Liver (tissue), 9 donors: ENCODE results near the gene BPTF. TPM values are rescaled to one million over a fixed set of nuclear protein-coding genes. Genes with fewer than 3 reads are reported as not detected.
A peak's percentile ranks its signal among the peaks of the same experiment; 100 is the strongest.
"Not testable (repeated sequence)": the region's sequence is repeated elsewhere in the genome, so short reads cannot be mapped to it uniquely, and the experiment has no call there.

ENCODE experiments used
- DNase-seq: peaks from one replicate; pipeline ENCODE4 v3.0.0-alpha.2; 2017; ENCODE audit warnings: low spot score
- H3K27ac ChIP-seq, 2 donors: one replicate each; pipeline ENCODE4 v1.7.0; 2013; ENCODE audit warnings: inconsistent platforms in 2 of 2, low read length in 2 of 2, control low read depth in 1 of 2, low read depth in 1 of 2, mild to moderate bottlenecking in 1 of 2
- H3K27me3 ChIP-seq, 4 donors: one replicate each; pipeline versions ENCODE4 v1.6.1 to v1.7.0; 2013; ENCODE audit warnings: low read length in 3 of 4, inconsistent platforms in 1 of 4, mild to moderate bottlenecking in 1 of 4, moderate library complexity in 1 of 4; ENCODE audit not compliant: control insufficient read depth in 4 of 4, insufficient read depth in 4 of 4
- H3K36me3 ChIP-seq, 4 donors: one replicate each; pipeline versions ENCODE4 v1.6.1 to v1.7.0; 2013; ENCODE audit warnings: low read length in 3 of 4, mild to moderate bottlenecking in 3 of 4, low read depth in 1 of 4, moderate library complexity in 1 of 4; ENCODE audit not compliant: control insufficient read depth in 4 of 4, insufficient read depth in 3 of 4
- H3K4me1 ChIP-seq, 4 donors: one replicate each; pipeline versions ENCODE4 v1.6.1 to v1.7.0; 2013; ENCODE audit warnings: low read length in 3 of 4, mild to moderate bottlenecking in 3 of 4, moderate library complexity in 1 of 4; ENCODE audit not compliant: control insufficient read depth in 4 of 4, insufficient read depth in 4 of 4
- H3K4me3 ChIP-seq, 3 donors: one replicate each; pipeline versions ENCODE4 v1.6.1 to v1.7.0; 2013; ENCODE audit warnings: low read length in 3 of 3, control low read depth in 1 of 3, low read depth in 1 of 3, mild to moderate bottlenecking in 1 of 3
- H3K9ac ChIP-seq, 2 donors: one replicate each; pipeline ENCODE4 v1.7.0; 2013; ENCODE audit warnings: low read length in 2 of 2, mild to moderate bottlenecking in 2 of 2, moderate library complexity in 2 of 2, control low read depth in 1 of 2, low read depth in 1 of 2
- H3K9me3 ChIP-seq, 4 donors: one replicate each; pipeline versions ENCODE4 v1.6.1 to v1.7.0; 2013; ENCODE audit warnings: low read length in 3 of 4; ENCODE audit not compliant: control insufficient read depth in 4 of 4
- EGR1 ChIP-seq, 2 donors: IDR thresholded peaks; 2 replicates each; pipeline ENCODE4 v1.6.1; 2016 to 2018; ENCODE audit warnings: antibody characterized with exemption in 2 of 2, low read depth in 2 of 2
- FOXA1 ChIP-seq: IDR thresholded peaks from 2 replicates; pipeline ENCODE4 v1.6.1; 2016; ENCODE audit warnings: antibody characterized with exemption
- FOXA2 ChIP-seq: IDR thresholded peaks from 2 replicates; pipeline ENCODE4 v1.6.1; 2016; ENCODE audit warnings: antibody characterized with exemption
- GABPA ChIP-seq, 2 donors: IDR thresholded peaks in 1 of 2; conservative IDR thresholded peaks in 1 of 2; 2 replicates each; pipeline ENCODE4 v1.6.1; 2016; ENCODE audit warnings: antibody characterized with exemption in 2 of 2, mild to moderate bottlenecking in 1 of 2, moderate library complexity in 1 of 2
- HNF4A ChIP-seq, 2 donors: conservative IDR thresholded peaks; 2 replicates each; pipeline ENCODE4 v1.6.1; 2016; ENCODE audit warnings: antibody characterized with exemption in 2 of 2, mild to moderate bottlenecking in 2 of 2
- HNF4G ChIP-seq: IDR thresholded peaks from 2 replicates; pipeline ENCODE4 v1.6.1; 2016; ENCODE audit warnings: antibody characterized with exemption
- JUND ChIP-seq, 2 donors: IDR thresholded peaks; 2 replicates each; pipeline ENCODE4 v1.6.1; 2016; ENCODE audit warnings: antibody characterized with exemption in 2 of 2
- NR2F2 ChIP-seq: IDR thresholded peaks from 2 replicates; pipeline ENCODE4 v1.6.1; 2016; ENCODE audit warnings: antibody characterized with exemption
- RAD21 ChIP-seq, 2 donors: IDR thresholded peaks; 2 replicates each; pipeline ENCODE4 v1.6.1; 2016; ENCODE audit warnings: antibody characterized with exemption in 2 of 2, mild to moderate bottlenecking in 2 of 2
- RXRA ChIP-seq, 2 donors: IDR thresholded peaks; 2 replicates each; pipeline ENCODE4 v1.6.1; 2017 to 2018; ENCODE audit warnings: antibody characterized with exemption in 2 of 2, mild to moderate bottlenecking in 1 of 2
- SP1 ChIP-seq: IDR thresholded peaks from 2 replicates; pipeline ENCODE4 v1.6.1; 2018; ENCODE audit warnings: antibody characterized with exemption, mild to moderate bottlenecking
- TAF1 ChIP-seq: conservative IDR thresholded peaks from 2 replicates; pipeline ENCODE4 v1.6.1; 2016; ENCODE audit warnings: antibody characterized with exemption, mild to moderate bottlenecking
- YY1 ChIP-seq: IDR thresholded peaks from 2 replicates; pipeline ENCODE4 v1.6.1; 2016; ENCODE audit warnings: antibody characterized with exemption, mild to moderate bottlenecking
- WGBS: extraction: QIAGEN DNeasy Blood & Tissue Kit; methylation state at CpG from one replicate; pipeline ENCODE4 v1.1.7; 2013; 5-methylcytosine and 5-hydroxymethylcytosine counted together
- polyA plus RNA-seq, 2 donors: library from polyadenylated mRNA; stranded (reverse) in 1 of 2; unstranded in 1 of 2; fragments of 200-250 nt in 1 of 2; fragments of >200 nt in 1 of 2; fragmentation: Nextera tagmentation in 1 of 2; extraction: Ambion mirVana in 1 of 2; gene quantifications; one replicate each; pipeline versions ENCODE4 v1.2.1 to v1.2.3, GENCODE V29; 2013 to 2015
- total RNA-seq, 2 donors: library from RNA; depleted of rRNA; stranded (reverse); fragments of >200 nt; gene quantifications; one replicate each; pipeline ENCODE4 v1.2.3, GENCODE V29; 2014
- TF ChIP-seq, protein P1 (sequence below): IDR thresholded peaks from 2 replicates; pipeline ENCODE4 v1.6.1; 2016; ENCODE audit warnings: antibody characterized with exemption
- TF ChIP-seq, protein P2 (sequence below): IDR thresholded peaks from 2 replicates; pipeline ENCODE4 v1.6.1; 2016; ENCODE audit warnings: antibody characterized with exemption, mild to moderate bottlenecking
- TF ChIP-seq, protein P3 (sequence below): fragments of 150-350 bp; IDR thresholded peaks from 2 replicates; pipeline ENCODE4 v1.5.1; 2017; ENCODE audit warnings: improper control_type of control experiment, low read depth, low read length; ENCODE audit not compliant: missing input control
- TF ChIP-seq, protein P4 (sequence below): IDR thresholded peaks from 2 replicates; pipeline ENCODE4 v1.6.1; 2016; ENCODE audit warnings: antibody characterized with exemption
- TF ChIP-seq, protein P5 (sequence below): IDR thresholded peaks from 2 replicates; pipeline ENCODE4 v1.6.1; 2016; ENCODE audit warnings: antibody characterized with exemption
- donor health status: healthy.
- donor health status: healthy.
- donor health status: healthy.
- donor health status: healthy.
- donor health status: healthy.

BPTF gene
- total and polyA plus RNA-seq, 4 donors = 8.1 to 51.7 (median 29.5) TPM

DNA sequence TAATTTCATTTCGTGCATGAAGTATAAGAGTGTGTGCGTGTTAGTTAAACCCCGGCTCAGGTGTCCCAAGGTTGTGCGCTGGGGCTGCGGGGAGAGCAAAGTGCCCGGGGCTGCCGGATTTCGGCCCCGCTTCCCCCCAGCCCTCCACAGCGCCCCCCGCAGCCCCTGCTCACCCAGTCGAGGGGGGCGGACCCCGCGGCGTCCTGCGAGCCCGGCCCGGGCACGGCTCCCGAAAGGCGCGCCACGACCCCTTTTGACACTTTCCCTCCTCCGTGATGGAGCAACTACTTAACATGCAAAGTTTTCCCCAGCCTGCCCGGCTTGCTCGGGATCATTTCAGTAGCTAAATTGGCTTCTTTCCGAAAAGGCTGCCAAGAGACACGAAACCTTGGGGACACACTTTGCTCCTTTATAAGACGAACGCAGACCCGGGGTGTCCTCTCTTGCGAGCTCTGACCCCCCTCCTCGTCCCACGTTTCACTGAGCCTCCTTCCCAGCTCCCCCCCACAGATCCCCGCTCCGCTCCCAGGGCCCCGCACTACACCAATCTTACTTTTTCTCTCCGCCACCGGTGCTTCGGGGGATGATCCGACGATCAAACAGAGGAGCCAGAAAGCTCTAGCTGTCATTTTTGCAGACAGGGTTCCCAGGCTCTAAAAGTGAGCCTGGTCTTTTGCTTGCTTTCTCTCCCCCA, 170.4 kb downstream of the BPTF start:
- H3K4me1 ChIP-seq = peaks cover 4 to 28% (median 18%) of the 10 kb centered on the region in 4 donors
- no peaks in the 10 kb centered on the region for H3K27me3 ChIP-seq
- H3K9ac ChIP-seq = peak overlapping the region in 1 of 2 donors; percentile 56
- no peaks in the 10 kb centered on the region for H3K9me3 ChIP-seq
- peak overlapping the region; percentile 61 to 68 (median 66) for H3K4me3 ChIP-seq
- no peaks in the 10 kb centered on the region for H3K36me3 ChIP-seq
- TF ChIP-seq EGR1 (IDR thresholded peaks at IDR 0.05; ENCODE audit: low read depth in 2 of 2) (no peak), SP1 (no peak), FOXA2 (no peak), TAF1 (no peak), FOXA1 (no peak), HNF4A (conservative IDR thresholded peaks at IDR 0.05) (no peak), YY1 (no peak), NR2F2 (no peak), GABPA (IDR thresholded peaks at IDR 0.05 in 1 of 2, conservative IDR thresholded peaks at IDR 0.05 in 1 of 2) (no peak), HNF4G (no peak), RAD21 (IDR thresholded peaks at IDR 0.05) (no peak), JUND (IDR thresholded peaks at IDR 0.05) (no peak), RXRA (IDR thresholded peaks at IDR 0.05) (no peak)
- TF ChIP-seq, protein P1, sequence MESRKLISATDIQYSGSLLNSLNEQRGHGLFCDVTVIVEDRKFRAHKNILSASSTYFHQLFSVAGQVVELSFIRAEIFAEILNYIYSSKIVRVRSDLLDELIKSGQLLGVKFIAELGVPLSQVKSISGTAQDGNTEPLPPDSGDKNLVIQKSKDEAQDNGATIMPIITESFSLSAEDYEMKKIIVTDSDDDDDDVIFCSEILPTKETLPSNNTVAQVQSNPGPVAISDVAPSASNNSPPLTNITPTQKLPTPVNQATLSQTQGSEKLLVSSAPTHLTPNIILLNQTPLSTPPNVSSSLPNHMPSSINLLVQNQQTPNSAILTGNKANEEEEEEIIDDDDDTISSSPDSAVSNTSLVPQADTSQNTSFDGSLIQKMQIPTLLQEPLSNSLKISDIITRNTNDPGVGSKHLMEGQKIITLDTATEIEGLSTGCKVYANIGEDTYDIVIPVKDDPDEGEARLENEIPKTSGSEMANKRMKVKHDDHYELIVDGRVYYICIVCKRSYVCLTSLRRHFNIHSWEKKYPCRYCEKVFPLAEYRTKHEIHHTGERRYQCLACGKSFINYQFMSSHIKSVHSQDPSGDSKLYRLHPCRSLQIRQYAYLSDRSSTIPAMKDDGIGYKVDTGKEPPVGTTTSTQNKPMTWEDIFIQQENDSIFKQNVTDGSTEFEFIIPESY = no peak
- TF ChIP-seq, protein P2, sequence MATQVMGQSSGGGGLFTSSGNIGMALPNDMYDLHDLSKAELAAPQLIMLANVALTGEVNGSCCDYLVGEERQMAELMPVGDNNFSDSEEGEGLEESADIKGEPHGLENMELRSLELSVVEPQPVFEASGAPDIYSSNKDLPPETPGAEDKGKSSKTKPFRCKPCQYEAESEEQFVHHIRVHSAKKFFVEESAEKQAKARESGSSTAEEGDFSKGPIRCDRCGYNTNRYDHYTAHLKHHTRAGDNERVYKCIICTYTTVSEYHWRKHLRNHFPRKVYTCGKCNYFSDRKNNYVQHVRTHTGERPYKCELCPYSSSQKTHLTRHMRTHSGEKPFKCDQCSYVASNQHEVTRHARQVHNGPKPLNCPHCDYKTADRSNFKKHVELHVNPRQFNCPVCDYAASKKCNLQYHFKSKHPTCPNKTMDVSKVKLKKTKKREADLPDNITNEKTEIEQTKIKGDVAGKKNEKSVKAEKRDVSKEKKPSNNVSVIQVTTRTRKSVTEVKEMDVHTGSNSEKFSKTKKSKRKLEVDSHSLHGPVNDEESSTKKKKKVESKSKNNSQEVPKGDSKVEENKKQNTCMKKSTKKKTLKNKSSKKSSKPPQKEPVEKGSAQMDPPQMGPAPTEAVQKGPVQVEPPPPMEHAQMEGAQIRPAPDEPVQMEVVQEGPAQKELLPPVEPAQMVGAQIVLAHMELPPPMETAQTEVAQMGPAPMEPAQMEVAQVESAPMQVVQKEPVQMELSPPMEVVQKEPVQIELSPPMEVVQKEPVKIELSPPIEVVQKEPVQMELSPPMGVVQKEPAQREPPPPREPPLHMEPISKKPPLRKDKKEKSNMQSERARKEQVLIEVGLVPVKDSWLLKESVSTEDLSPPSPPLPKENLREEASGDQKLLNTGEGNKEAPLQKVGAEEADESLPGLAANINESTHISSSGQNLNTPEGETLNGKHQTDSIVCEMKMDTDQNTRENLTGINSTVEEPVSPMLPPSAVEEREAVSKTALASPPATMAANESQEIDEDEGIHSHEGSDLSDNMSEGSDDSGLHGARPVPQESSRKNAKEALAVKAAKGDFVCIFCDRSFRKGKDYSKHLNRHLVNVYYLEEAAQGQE = no peak
- TF ChIP-seq, protein P3, sequence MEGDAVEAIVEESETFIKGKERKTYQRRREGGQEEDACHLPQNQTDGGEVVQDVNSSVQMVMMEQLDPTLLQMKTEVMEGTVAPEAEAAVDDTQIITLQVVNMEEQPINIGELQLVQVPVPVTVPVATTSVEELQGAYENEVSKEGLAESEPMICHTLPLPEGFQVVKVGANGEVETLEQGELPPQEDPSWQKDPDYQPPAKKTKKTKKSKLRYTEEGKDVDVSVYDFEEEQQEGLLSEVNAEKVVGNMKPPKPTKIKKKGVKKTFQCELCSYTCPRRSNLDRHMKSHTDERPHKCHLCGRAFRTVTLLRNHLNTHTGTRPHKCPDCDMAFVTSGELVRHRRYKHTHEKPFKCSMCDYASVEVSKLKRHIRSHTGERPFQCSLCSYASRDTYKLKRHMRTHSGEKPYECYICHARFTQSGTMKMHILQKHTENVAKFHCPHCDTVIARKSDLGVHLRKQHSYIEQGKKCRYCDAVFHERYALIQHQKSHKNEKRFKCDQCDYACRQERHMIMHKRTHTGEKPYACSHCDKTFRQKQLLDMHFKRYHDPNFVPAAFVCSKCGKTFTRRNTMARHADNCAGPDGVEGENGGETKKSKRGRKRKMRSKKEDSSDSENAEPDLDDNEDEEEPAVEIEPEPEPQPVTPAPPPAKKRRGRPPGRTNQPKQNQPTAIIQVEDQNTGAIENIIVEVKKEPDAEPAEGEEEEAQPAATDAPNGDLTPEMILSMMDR = no peak
- TF ChIP-seq, protein P4, sequence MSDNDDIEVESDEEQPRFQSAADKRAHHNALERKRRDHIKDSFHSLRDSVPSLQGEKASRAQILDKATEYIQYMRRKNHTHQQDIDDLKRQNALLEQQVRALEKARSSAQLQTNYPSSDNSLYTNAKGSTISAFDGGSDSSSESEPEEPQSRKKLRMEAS = no peak
- TF ChIP-seq, protein P5, sequence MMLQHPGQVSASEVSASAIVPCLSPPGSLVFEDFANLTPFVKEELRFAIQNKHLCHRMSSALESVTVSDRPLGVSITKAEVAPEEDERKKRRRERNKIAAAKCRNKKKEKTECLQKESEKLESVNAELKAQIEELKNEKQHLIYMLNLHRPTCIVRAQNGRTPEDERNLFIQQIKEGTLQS = no peak
- no peak for DNase-seq
- WGBS = under 1% methylated on average over 43 of the region's 43 CpGs
- H3K27ac ChIP-seq = peak overlapping the region; percentile 78 to 79

DNA sequence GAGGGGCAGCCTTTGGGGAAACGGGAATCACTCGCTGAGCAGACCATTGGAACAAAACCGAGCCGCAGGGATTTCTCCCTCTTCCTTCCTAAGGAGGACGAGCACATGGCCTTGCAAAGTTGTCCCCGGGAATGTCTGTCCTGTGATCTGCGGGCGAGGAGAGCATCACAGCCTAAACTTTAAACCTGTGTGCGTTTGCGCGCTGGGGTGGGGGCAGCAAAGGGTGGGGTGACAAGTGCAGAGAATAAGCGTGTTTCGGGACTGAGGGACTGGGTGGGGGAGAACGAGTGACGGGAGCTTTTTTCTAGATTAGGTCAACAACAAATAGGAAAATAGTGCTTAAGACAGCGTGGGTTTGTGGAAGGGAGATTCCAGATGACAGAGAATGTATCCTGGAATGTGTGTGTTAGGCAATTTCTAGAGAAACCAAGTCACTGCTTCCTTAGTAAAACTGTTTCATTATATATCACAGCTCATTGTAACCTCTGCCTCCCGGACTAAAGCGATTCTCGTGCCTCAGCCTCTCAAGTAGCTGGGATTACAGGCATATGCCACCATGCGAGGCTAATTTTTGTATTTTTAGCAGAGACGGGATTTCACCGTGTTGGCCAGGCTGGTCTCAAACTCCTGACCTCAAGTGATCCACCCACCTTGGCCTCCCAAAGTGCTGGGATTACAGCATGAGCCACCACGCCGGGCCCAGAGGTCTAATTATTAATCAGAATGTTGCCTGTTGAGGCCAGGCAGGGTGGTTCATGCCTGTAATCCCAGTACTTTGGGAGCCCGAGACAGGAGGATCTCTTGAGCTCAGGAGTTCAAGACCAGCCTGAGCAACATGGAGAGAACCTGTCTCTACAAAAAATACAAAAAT, 171.2 kb downstream of the BPTF start, which contains the start of gene C17orf58:
Gene C17orf58, minus strand, starts transcription at position 169 of the 871 bp plus-strand sequence. CDS start 271 bp downstream, outside the sequence.
- H3K27ac ChIP-seq = peak within 1 kb of the TSS; percentile 78 to 79
- H3K4me1 ChIP-seq = peaks cover 4 to 28% (median 18%) of the 10 kb centered on the region in 4 donors
- not testable (repeated sequence) for H3K9me3 ChIP-seq, DNase-seq, H3K36me3 ChIP-seq, H3K27me3 ChIP-seq
- 38% methylated on average over 25 of the region's 25 CpGs for WGBS
- H3K4me3 ChIP-seq = peak within 1 kb of the TSS; percentile 61 to 68 (median 66)
- H3K9ac ChIP-seq = peak within 1 kb of the TSS in 1 of 2 donors; percentile 56
